Spleen (tissue), 7 donors: ENCODE results near the gene RFXAP.

Experiments
- POLR2A ChIP-seq, 3 donors: fragments of 450-650 bp; IDR thresholded peaks; one replicate each; pipeline ENCODE4 v1.5.1; 2017; ENCODE audit warnings: antibody characterized with exemption in 3 of 3, mild to moderate bottlenecking in 1 of 3
- POLR2AphosphoS5 ChIP-seq, 3 donors: sonication (generic); formaldehyde crosslinking; IDR thresholded peaks; one replicate each; pipeline ENCODE4 v1.5.1; 2017; ENCODE audit warnings: antibody characterized with exemption in 3 of 3
- TF ChIP-seq, protein P1 (sequence below), 11 experiments: fragments of 200-600 bp in 7 of 11; fragments of 450-650 bp in 4 of 11; sonication (generic) in 4 of 11; IDR thresholded peaks in 8 of 11; conservative IDR thresholded peaks in 3 of 11; 1 replicate in 7 of 11; 2 replicates in 4 of 11; pipeline versions ENCODE4 v1.4.0 to v1.8.0; 2016 to 2021; ENCODE audit warnings: antibody characterized with exemption in 11 of 11, inconsistent platforms in 4 of 11, mild to moderate bottlenecking in 1 of 11
- donor health status: DM: no; HTN: no; CAD: no; lungs with moderate emphysema.
- donor health status: DM: no; HTN: no; CAD: no.
- donor health status: DM: no; HTN: no; CAD: no.

DNA sequence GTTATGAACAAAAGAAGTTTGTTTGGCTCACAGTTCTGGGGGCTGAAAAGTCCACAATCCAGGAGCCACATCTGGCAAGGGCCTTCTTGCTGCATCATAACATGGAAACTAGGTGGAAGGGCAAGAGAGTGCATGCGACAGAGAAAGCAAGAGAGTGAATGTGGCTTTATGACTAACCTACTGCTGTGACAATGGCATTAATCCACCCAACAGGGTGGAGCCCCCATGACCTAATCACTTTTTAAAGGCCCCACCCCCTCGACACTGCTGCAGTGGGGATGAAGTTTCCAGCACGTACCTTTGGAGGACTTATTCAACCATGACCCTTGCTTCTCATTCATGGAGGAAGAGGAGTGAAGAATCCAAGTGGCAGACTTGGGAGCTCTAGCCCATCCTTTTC, 30.0 kb upstream of the RFXAP start:
- TF ChIP-seq POLR2AphosphoS5 (IDR thresholded peaks at IDR 0.05), result no peak
- no peak for TF ChIP-seq POLR2A (IDR thresholded peaks at IDR 0.05)
- TF ChIP-seq, protein P1, sequence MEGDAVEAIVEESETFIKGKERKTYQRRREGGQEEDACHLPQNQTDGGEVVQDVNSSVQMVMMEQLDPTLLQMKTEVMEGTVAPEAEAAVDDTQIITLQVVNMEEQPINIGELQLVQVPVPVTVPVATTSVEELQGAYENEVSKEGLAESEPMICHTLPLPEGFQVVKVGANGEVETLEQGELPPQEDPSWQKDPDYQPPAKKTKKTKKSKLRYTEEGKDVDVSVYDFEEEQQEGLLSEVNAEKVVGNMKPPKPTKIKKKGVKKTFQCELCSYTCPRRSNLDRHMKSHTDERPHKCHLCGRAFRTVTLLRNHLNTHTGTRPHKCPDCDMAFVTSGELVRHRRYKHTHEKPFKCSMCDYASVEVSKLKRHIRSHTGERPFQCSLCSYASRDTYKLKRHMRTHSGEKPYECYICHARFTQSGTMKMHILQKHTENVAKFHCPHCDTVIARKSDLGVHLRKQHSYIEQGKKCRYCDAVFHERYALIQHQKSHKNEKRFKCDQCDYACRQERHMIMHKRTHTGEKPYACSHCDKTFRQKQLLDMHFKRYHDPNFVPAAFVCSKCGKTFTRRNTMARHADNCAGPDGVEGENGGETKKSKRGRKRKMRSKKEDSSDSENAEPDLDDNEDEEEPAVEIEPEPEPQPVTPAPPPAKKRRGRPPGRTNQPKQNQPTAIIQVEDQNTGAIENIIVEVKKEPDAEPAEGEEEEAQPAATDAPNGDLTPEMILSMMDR (IDR thresholded peaks at IDR 0.05 in 8 of 11, conservative IDR thresholded peaks at IDR 0.05 in 3 of 11), result no peak
